ENCODE results near the gene RUNX2.

The RUNX2 gene

GRCh38 chr6:45415788-45416518 is 87.8 kb downstream of the RUNX2 start:
- DNase-seq: no peak

- DNase-seq: no peak
These were observed 88.6 kb downstream of the RUNX2 start for GRCh38 chr6:45416700-45417099.

GRCh38 chr6:45417436-45417835 is 89.3 kb downstream of the RUNX2 start:
- DNase-seq: peak; percentile 69

- peak; percentile 91 for DNase-seq
These were observed 91.5 kb downstream of the RUNX2 start for GRCh38 chr6:45419571-45420082.

GRCh38 chr6:45420083-45420908 is 92.2 kb downstream of the RUNX2 start:
- DNase-seq: peak; percentile 64

GRCh38 chr6:45420909-45421708 is 93.0 kb downstream of the RUNX2 start:
- DNase-seq: no peak

- DNase-seq: peak; percentile 75
These were observed 93.8 kb downstream of the RUNX2 start for GRCh38 chr6:45421709-45422502.

GRCh38 chr6:45422503-45423110 is 94.5 kb downstream of the RUNX2 start:
- DNase-seq: peak; percentile 66

- DNase-seq: peak; percentile 45
These were observed 95.1 kb downstream of the RUNX2 start for GRCh38 chr6:45423111-45423823.

- peak; percentile 68 for DNase-seq
These were observed 95.8 kb downstream of the RUNX2 start for GRCh38 chr6:45423824-45424450.

- peak; percentile 67 for DNase-seq
These were observed 96.3 kb downstream of the RUNX2 start for GRCh38 chr6:45424451-45424861.

- no peak for DNase-seq
These were observed 98.1 kb downstream of the RUNX2 start for GRCh38 chr6:45426251-45426650.

- peak; percentile 43 for DNase-seq
These were observed 99.6 kb downstream of the RUNX2 start for GRCh38 chr6:45427726-45428125.

- peak; percentile 41 for DNase-seq
These were observed 100.6 kb downstream of the RUNX2 start for GRCh38 chr6:45428727-45429126.

GRCh38 chr6:45430590-45431202 is 102.6 kb downstream of the RUNX2 start:
- no peak for DNase-seq

- no peak for DNase-seq
These were observed 103.4 kb downstream of the RUNX2 start for GRCh38 chr6:45431317-45432065.

GRCh38 chr6:45432977-45433376 is 104.8 kb downstream of the RUNX2 start:
- DNase-seq: peak; percentile 73

- peak; percentile 42 for DNase-seq
These were observed 105.6 kb downstream of the RUNX2 start for GRCh38 chr6:45433533-45434380.

GRCh38 chr6:45434381-45434700 is 106.2 kb downstream of the RUNX2 start:
- no peak for DNase-seq
